Lower leg skin (tissue), 4 donors: Measurements from ENCODE around the gene YES1. TPM values are rescaled to one million over a fixed set of nuclear protein-coding genes. Genes with fewer than 3 reads are reported as not detected.

ENCODE experiments used
- DNase-seq, 2 donors: peaks; one replicate each; pipeline ENCODE4 v3.0.0-alpha.2; 2019; ENCODE audit warnings: low spot score in 2 of 2
- H3K4me3 ChIP-seq: fragments of 200-600 bp; sonication (generic); 2 replicates; pipeline ENCODE4 v1.5.1; 2017; ENCODE audit warnings: mild to moderate bottlenecking, low read depth; ENCODE audit not compliant: poor library complexity, severe bottlenecking
- POLR2A ChIP-seq, 2 donors: fragments of 450-650 bp; IDR thresholded peaks; one replicate each; pipeline ENCODE4 v1.6.1; 2016 to 2017; ENCODE audit warnings: antibody characterized with exemption in 2 of 2, mild to moderate bottlenecking in 1 of 2, moderate library complexity in 1 of 2
- WGBS, 2 donors: methylation state at CpG; one replicate each; pipeline ENCODE4 v1.1.5; 2018; 5-methylcytosine and 5-hydroxymethylcytosine counted together
- intact Hi-C: fragments of 100-400 bp; cut with DNase I; formaldehyde crosslinking; loops from one replicate; pipeline ENCODE4 v1.15.0; 2023; ENCODE audit warnings: low total_unique reads
- total RNA-seq, 4 donors: library from RNA; depleted of rRNA; stranded (reverse); fragments of >200 nt; gene quantifications; one replicate each; pipeline ENCODE4 v1.1.0, GENCODE V29; 2016
- TF ChIP-seq, protein P1 (sequence below), 3 donors: fragments of 450-650 bp; IDR thresholded peaks; one replicate each; pipeline ENCODE4 v1.5.1; 2016; ENCODE audit warnings: antibody characterized with exemption in 3 of 3, mild to moderate bottlenecking in 3 of 3, moderate library complexity in 2 of 3

YES1 gene
- total RNA-seq, 4 donors from 2014 or later = 62.3 to 133 (median 90.0) TPM

DNA sequence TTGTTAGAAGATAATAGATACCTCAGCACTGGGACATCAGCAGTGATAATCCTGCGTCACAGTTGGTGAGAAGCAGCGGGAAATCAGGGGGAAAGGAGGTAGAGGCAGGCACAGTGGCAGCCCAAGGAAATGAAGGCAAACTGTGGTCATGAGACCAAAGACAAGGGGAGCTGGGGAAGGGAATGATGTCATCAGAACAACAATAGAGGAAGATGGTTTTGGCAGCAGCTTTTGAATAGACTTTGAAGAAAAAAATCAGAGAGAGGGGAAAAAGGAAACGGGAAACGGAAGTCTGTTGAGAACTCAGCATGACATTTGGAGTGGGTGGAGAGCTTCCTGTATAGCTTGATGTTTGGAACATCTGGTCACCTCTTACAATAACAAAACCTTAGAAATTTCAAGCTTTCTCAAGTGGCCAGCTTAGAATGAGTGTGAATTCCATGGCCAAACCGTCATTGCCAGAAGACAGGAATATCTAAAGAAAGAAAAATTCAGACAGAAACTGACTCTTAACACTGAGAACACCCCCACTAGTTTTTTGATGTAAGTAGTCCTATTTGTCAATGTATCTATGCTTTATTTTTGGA lies 18.4 kb upstream of the YES1 start:
- intact Hi-C loops = loop anchor here (10.0 kb wide), 1 partner anchor 116 kb away; the partner anchor contains the start of gene ENOSF1
- peak in 1 of 2 donors; percentile 35 for DNase-seq
- H3K4me3 ChIP-seq = no peak overlapping the region
- no peak for TF ChIP-seq POLR2A (IDR thresholded peaks at IDR 0.05)
- TF ChIP-seq, protein P1, sequence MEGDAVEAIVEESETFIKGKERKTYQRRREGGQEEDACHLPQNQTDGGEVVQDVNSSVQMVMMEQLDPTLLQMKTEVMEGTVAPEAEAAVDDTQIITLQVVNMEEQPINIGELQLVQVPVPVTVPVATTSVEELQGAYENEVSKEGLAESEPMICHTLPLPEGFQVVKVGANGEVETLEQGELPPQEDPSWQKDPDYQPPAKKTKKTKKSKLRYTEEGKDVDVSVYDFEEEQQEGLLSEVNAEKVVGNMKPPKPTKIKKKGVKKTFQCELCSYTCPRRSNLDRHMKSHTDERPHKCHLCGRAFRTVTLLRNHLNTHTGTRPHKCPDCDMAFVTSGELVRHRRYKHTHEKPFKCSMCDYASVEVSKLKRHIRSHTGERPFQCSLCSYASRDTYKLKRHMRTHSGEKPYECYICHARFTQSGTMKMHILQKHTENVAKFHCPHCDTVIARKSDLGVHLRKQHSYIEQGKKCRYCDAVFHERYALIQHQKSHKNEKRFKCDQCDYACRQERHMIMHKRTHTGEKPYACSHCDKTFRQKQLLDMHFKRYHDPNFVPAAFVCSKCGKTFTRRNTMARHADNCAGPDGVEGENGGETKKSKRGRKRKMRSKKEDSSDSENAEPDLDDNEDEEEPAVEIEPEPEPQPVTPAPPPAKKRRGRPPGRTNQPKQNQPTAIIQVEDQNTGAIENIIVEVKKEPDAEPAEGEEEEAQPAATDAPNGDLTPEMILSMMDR (IDR thresholded peaks at IDR 0.05) = no peak
- 27 to 34% methylated on average over 5 of the region's 5 CpGs for WGBS, 2 donors

DNA sequence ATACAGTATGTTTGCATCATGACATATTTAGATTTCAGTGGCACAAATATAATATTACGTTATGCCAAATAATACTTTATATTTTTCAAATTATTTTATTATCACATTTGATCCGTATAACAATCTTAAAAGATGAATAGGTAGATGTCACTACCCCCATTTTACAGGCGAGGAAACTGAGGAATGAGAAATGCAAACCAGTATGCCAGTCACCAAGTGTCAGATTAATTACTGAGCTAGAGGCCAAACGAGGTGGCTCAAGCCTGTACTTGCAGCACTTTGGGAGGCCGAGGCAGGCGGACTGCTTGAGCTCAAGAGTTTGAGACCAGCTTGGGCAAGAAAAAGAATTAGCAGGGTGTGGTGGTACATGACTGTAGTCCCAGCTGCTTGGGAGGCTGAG lies 17.4 kb upstream of the YES1 start:
- no peak overlapping the region for H3K4me3 ChIP-seq
- 77 to 88% methylated on average over 6 of the region's 6 CpGs for whole genome bisulfite sequencing, 2 donors
- TF ChIP-seq, protein P1 (IDR thresholded peaks at IDR 0.05) = no peak
- TF ChIP-seq POLR2A (IDR thresholded peaks at IDR 0.05) = no peak
- intact Hi-C loops = no loop called here
- no peak for DNase-seq

DNA sequence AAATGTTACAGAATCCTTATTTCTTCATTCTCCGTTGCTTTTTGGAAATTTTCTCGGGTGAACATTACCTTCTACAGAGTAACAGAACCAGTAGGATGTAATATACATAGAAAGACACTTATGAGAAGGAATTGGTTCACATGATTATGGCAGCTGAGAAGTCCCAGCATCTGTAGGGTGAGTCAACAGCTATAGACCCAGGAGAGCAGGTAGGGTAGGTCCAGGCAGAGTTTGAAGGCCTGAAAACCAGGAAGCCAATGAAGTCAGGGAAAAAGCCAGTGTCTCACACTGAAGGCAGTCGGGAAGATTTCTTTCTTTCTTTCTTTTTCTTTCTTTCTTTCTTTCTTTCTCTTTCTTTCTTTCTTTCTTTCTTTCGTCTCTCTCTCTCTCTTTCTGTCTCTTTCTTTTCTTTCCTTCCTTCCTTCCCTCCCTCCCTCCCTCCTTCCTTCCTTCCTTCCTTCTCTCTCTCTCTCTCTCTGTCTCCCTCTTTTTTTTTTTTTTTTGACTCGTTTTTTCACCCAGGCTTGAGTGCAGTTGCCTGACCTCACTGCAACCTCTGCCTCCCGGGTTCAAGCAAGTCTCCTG lies 15.1 kb upstream of the YES1 start:
- no peak overlapping the region for H3K4me3 ChIP-seq
- TF ChIP-seq, protein P1 (IDR thresholded peaks at IDR 0.05) = no peak
- TF ChIP-seq POLR2A (IDR thresholded peaks at IDR 0.05) = no peak
- no peak for DNase-seq
- intact Hi-C loops = no loop called here
- WGBS, 2 donors = 80 to 88% methylated on average over 6 of the region's 6 CpGs

DNA sequence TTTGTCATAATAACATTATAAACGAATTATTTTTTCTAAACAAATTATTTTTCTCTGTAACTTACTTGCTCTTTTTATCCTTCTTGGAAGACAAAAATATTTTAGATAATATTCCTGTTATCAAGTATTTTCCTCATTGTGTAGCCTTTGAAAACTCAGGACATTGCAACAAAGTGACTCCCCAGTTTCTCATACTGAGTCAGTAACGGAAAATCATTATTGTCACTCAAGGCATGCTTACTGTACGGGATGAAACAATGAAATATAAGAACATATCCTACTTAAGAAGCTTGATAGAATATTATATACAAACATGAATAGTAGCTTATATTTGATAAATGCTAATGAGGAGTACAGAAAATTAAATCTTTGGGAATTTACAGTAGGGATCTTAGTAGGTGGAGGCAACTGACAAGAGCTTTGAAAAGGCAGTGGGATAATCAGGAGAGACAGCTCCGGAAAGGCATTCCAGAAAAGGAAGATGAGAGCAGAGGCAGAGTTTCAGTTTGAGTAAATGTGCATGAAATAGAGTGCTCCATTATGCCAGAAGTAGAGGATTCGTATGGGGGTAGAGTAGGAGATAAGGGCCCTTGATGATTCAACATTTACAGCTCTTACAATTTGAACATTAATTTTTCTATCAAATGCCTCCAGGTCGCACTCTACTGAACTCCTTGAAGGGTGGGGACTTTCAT lies 14.0 kb upstream of the YES1 start:
- no peak for DNase-seq
- H3K4me3 ChIP-seq = no peak overlapping the region
- TF ChIP-seq, protein P1 (IDR thresholded peaks at IDR 0.05) = no peak
- TF ChIP-seq POLR2A (IDR thresholded peaks at IDR 0.05) = no peak
- 91 to 96% methylated on average over 6 of the region's 6 CpGs for WGBS, 2 donors
- intact Hi-C loops = no loop called here

DNA sequence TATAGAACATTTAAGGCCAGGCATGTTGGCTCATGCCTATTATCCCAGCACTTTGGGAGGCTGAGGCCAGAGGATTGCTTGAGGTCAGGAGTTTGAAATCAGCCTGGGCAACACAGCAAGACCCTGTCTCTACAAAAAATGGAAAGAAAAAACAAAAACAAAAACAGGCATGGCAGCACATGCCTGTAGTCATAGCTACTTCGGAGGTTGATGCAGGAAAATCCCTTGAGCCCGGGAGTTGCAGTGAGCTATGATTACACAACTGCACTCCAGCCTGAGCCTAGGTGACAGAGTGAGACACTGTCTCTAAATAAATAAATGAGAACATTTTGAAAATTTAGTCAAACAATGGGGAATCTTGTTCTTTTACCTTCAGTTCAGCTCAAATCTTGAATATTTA lies 12.1 kb upstream of the YES1 start:
- H3K4me3 ChIP-seq = no peak overlapping the region
- 46 to 55% methylated on average over 2 of the region's 2 CpGs for WGBS, 2 donors
- no peak for DNase-seq
- intact Hi-C loops = no loop called here
- TF ChIP-seq, protein P1 (IDR thresholded peaks at IDR 0.05) = no peak
- no peak for TF ChIP-seq POLR2A (IDR thresholded peaks at IDR 0.05)
